Stimulated activated CD8-positive, alpha-beta memory T cell treated with anti-CD3 and anti-CD28 coated beads, Interleukin-15, amount 100 ng/mL, for 4 hours (primary cell): ENCODE measurements around the gene PSMD4.

Experiments used
- DNase-seq, 2 donors: peaks; one replicate each; pipeline ENCODE4 v3.0.0-alpha.2; 2020; ENCODE audit warnings: low read depth in 2 of 2

Gene PSMD4

DNA sequence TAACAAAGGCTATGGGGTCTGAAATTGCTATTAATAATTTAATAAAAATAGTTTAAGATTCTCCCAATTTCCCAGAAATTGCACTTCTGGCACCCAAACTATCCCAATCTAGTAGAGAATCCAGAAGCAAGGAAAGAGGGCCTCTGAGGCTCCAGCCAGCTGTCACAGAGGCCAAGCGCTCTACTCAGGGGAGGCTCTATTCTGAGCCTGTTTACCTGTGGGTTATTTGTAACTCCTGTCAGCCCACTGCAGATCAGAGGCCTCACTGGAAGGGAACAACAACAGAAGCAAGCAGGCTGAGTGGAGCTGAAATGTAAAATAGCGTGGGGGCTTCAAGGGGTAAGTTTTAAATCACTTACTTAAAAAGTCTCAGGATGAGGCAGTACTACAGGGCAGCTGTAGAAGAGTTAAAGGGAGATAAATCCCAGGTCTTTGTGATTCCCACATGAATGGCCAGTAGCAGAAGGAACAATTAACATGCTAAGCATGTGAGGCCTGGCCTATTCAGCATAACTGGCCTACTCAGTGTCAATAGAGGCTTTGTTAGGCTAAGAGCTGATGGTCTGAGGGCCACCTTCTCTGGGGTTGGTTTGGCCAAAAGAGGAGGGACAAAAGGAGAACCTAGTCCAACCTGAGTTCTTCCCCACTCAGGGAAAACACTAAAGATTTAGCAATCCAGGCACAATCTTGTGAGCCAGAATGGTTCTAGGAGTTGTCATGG, 40.4 kb downstream of the PSMD4 start:
- DNase-seq = no peak

DNA sequence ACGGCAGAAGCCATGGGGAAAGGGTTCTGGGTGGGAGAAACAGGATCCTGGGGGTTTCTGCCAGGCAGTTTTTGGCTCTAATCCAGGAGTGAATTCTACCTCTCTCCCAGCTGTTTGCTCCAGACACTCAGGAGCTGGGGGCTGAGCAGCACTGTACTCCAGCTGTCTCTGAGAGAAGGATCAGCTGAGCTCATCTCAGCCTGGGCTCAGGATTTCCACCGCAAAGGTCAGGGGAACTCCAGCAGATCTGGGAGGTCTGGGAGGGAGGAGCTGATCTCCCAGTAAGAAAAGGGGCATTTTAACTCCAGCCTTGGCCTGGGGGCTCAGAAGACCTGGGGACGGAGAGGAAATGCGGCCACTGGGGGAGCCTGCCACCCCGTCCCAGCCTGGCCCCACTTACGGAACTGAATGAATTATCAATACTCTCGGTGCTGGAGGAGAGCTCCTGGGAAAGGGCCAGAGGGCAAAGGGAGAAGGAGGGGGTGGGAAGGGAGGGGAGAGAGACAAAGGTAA, 55.3 kb downstream of the PSMD4 start:
- no peak for DNase-seq

DNA sequence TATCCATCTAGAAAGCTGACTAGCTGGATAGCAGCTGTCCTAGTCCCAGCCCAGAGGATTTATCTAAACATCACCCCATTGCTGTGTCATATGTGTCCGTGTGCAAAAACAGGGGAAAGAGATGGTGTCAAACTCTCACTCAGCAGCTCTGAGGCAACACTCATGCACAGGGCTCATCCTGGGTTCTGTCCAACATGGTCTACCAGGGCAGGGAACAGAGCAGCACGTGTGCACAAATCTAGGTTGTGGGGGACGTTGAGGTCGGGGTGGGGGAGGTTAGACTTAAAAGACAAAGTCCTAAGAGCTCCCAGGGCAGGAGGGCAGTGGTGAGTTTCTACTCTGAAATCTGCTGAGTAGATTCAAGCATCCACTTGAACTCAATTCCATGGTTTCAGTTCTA, 56.5 kb downstream of the PSMD4 start:
- DNase-seq = no peak

DNA sequence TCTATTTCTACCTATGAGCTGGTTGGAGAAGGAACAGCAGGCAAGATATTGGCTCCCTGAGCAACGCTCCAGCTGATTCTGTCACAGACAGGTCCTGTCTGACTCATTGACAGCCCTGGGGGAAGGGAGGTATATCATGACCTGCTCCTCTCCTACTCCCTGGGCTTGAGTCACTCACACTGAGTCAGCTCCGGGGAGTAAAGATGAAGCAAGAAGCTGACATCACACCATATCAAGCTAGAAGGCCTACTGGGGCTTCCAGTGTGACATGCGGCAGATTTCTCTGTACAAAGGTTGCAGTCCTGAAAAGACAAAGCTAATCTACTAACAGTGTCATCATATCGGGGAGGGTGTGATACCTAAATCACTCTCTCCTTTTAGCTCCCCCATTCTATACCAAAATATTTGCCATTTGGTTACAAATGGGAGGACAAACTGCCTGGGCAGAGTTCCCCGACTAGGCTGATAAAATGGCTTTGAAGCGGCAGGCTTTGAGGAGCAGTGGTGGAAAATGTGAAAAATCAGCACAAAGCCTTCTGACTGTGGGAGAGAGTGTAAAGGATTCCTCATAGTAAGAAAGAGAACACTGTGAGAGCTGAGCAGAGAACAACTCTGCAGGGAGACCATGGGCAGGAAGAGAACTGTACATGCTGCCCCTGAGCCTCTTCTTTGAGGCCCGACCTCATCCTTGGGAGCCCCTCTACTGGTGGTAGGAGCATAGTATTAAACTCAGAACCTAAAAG, 57.2 kb downstream of the PSMD4 start:
- peak; percentile 56 to 85 for DNase-seq

DNA sequence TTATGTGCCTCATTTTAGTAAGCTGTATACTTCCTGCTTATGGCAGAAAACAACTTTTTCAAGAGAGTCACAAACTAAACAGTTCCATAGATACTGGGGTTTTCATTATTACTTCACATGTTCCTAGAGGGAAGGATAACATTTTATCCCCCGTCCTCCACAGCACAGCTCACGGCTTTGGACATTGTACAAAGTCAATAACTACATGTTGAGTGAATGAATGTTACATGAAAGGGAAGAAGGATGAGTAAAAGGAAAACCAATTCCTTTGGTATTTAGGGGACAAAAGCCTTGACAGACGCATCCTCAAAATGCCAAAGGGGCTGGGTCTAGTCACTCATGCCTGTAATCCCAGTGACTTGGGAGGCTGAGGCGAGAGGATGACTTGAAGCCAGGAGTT, 57.9 kb downstream of the PSMD4 start:
- DNase-seq = no peak

DNA sequence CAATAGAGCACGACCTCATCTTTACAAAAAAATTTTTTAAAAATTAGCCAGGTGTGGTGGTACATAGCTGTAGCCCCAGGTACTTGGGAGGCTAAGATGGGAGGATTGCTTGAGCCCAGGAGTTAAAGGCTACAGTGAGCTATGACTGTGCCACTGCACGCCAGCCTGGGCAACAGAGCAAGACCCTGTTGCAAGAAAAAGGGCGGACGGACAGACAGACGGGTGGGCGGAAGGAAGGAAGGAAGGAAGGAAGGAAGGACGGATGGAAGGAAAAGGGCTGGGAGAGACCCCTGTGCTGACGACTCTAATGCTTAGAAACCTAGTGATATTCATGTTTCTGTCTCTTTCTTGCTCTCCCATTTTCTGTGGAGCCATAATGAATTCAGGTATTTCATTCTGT, 58.3 kb downstream of the PSMD4 start:
- no peak for DNase-seq

DNA sequence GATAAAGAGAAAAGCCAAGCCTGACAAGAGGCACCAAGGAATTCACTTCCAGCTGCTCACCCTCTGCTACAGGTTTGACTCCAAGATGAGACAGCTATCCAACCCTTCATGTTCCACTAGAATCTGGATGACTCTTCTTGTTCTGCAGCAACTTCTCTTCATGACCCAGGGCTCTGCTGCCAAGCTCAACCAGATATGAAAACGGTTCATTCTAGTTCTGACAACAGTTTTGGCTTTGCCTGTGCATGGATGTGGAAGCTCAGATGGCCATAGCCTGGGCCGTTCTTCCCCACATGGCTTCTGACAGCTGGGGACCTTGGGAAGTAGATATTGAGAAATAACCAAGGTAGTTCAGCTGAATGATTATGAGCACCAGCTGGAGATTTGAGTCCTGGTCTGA, 59.0 kb downstream of the PSMD4 start:
- no peak for DNase-seq

DNA sequence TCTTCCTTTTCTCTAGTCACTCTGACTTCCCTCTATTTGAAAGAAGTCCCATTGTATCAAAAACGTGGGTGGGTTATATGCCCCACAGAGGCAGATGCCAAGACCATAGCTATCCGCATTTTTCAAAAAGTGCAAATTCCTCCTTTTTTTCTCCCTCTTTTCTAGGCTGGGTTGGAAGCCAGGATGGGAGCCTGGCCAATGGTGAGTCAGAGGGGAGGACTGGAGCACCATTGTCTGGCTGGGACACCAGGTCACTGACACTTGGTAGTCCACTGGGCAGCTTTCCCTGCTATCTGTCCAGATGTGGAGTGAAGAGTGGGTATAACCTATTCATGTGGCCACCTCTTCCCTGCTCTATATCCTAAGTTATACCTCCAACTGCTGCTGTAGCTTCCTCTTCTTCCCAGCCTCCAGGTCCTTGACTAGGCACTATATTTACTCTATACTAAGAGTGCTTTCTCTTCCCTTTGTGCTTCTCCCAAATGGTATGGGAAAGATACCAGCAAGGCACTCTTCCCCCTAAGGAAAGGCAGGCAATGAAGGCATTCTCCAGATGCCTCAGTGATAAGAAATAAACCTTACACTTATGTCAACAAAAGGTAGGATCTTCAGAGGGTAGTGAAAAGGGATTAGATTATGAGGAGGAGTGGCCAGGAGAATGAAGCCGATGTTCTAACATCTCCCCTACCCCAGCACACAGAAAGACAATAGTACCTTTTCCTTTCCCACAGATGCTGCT, 59.8 kb downstream of the PSMD4 start:
- DNase-seq = no peak

DNA sequence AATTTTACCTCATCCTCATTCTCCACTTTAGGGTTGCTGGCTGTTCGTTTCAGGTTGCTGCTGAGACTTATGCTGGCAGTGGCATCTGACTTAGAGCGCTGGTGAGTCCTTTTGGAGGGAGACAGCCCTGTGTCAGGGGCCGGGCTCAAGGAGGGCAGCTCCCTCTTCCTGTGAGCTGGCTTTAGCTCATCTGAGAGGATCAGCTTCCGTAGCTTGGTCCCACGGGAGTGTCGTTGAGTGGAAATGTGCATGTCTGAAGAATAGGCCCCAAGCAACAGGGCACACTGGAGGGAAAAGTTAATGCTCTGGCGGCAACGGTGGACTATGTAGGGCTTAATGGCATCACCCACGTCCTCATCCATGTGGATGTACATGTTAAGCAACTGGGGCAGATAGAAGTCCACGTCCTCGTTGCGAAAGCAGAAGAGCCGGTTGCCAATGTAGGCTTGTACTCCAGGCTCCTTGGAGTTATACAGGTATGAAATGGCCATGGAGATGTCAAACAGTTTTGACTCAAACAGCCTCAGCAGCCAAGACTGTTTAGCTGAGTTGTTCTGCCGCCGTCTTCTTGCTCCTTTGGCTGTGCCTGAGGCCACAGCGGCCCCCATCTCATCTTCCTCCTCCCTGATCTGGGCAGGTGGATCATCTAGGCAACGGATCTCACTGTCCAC, 61.2 kb downstream of the PSMD4 start:
- DNase-seq = no peak
